HG03159 (cell line): ENCODE measurements around the gene KCNJ4.

Experiments
- ATAC-seq: cut with Tn5 transposase; IDR thresholded peaks from one replicate; pipeline ENCODE4 v1.9.1; 2021; ENCODE audit warnings: mild to moderate bottlenecking, moderate library complexity; ENCODE audit not compliant: unreplicated experiment

Gene KCNJ4

DNA sequence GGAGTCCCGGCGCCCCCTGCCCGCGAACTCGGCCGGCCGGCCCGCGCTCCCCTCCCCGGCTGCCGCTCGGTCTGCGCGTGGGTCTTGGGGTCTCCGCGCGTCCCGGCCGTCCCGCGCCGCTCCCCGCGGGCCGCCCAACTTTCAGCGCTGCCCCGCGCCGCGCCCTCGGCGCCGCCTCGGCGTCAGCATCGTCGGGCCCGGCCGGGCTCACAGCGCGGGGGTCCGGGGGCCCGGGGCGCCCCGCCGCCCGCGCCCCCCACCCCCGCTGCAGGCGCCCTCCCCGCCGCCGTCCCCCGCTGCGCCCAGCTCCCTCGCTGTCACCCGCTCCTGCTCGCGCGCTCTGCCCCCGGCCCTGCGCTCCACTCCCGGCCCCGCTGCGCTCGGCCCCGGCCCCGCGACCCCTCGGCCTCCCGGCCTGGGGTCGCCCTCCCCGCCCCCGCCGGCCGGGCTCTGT is at the start of gene KCNJ4:
Gene KCNJ4, minus strand, starts transcription at position 124 of the 454 bp plus-strand sequence. CDS start 27,067 bp downstream, outside the sequence.
- ATAC-seq: no peak

DNA sequence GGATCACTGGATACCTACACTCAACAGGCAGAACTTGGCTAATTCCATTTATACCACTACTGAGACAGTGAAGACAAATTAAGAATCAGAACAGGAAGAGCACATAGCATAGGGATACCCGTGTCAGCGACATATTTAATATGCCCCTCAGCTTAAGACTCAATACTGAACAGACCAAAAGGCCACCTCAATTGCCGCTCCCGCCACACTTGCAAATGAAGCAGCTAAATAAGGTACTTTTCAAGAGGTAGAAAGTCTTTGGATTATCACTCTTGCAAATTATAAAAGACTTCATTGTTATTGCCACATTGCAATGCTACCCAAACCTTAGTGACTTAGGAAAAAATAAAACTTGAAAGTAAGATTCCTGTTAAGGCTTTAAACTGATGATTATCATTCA is 48.0 kb upstream of the KCNJ4 start:
- ATAC-seq: no peak

GRCh38 chr22:38501797-38502672 is 47.0 kb upstream of the KCNJ4 start:
- no peak for ATAC-seq

DNA sequence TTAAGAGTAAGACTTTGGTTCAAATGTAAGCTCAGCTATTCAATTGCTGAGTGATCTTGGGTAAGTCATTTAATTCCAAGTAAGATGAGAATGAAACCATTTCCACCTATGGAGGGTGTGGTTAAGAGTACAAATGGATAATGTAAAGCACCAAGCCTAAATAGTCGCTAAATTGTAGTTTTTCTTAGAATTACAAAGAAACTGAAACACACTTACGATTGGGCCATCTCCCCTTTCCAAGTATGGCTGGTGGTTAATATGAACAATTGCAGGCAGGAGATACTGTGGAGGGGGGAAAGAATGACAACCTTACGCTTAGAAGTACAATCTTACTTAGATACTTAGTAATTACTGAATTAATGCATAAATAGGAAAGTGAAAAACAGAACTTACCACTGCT is 42.9 kb upstream of the KCNJ4 start:
- ATAC-seq: no peak

GRCh38 chr22:38494939-38495338 is 39.9 kb upstream of the KCNJ4 start:
- ATAC-seq: no peak

- no peak for ATAC-seq
These were observed 39.5 kb upstream of the KCNJ4 start for GRCh38 chr22:38494498-38494897.

- ATAC-seq: no peak
These were observed 36.8 kb upstream of the KCNJ4 start for GRCh38 chr22:38491707-38492348.

- no peak for ATAC-seq
These were observed 35.9 kb upstream of the KCNJ4 start for GRCh38 chr22:38490915-38491314.

- no peak for ATAC-seq
These were observed 35.5 kb upstream of the KCNJ4 start for GRCh38 chr22:38490475-38490874.

GRCh38 chr22:38489561-38490145 is 34.7 kb upstream of the KCNJ4 start:
- no peak for ATAC-seq

GRCh38 chr22:38489142-38489541 is 34.1 kb upstream of the KCNJ4 start:
- no peak for ATAC-seq

GRCh38 chr22:38487946-38488345 is 32.9 kb upstream of the KCNJ4 start:
- no peak for ATAC-seq

- ATAC-seq: no peak
These were observed 30.8 kb upstream of the KCNJ4 start for GRCh38 chr22:38485783-38486182.

GRCh38 chr22:38484244-38484643 is 29.2 kb upstream of the KCNJ4 start:
- no peak for ATAC-seq

DNA sequence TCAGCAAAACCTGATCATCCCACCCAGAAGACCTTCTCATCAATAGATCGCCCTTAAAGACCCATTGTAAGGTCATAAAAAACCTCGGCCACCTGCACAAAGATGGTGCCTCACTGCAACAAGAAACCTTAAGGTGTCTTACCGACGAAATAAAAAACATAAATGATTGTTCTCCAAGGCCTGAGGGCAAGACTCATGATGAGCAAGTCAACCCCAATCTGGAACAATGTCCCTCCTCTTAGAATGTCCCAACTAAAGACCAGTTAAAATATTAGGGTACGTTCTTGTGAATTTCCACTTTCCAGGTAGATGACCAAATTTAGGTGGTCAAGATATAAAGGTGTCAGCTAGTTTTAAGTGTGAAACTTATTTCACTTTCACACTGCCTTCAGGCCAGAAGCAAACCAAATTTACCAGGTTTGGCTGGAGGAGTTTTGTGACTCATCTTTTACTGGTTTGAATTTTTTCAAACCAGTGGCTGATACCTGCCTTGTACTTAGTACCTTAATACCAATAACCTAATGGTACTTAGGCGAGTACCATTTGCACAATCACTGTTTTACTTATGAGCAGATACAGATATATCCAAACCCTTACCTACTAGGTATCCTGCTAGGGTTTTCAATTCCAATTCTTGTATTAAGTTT is 27.8 kb upstream of the KCNJ4 start:
- ATAC-seq: no peak

- no peak for ATAC-seq
These were observed 26.9 kb upstream of the KCNJ4 start for GRCh38 chr22:38481871-38482332.

DNA sequence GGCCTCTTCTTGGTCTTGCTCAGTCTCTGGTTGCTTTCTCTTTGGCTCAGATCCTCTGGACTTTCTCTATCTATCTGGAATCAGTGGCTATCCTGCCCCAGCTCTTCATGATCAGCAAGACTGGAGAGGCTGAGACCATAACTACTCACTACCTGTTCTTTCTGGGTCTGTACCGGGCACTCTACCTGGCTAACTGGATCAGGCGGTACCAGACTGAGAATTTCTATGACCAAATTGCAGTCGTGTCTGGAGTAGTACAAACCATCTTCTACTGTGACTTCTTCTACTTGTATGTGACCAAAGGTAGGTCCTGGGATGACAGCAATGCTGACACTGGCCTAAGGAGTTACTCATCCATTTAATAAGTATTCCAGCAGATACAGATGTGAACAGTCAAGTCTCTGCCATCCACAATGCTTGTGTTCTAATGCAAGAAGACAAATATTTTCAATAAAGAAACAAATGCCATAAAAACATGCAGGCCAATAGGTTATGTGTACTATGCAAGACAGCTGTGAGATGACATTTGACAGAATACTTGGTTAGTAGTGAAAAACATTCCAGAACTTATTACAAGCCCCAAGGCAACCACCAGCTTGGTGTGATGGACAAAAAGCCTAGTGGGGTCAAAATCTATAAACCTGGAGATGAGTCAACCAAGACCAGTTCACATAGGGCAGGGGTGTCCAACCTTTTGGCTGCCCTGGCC is 26.3 kb upstream of the KCNJ4 start:
- no peak for ATAC-seq

- no peak for ATAC-seq
These were observed 24.3 kb upstream of the KCNJ4 start for GRCh38 chr22:38479096-38479837.

GRCh38 chr22:38477585-38477984 is 22.6 kb upstream of the KCNJ4 start:
- no peak for ATAC-seq
